ENCODE measurements around the gene OR51G1. TPM values are rescaled to one million over a fixed set of nuclear protein-coding genes. Genes with fewer than 3 reads are reported as not detected.
"Not testable (repeated sequence)": the region's sequence is repeated elsewhere in the genome, so short reads cannot be mapped to it uniquely, and the experiment has no call there.

OR51G1 gene, protein sequence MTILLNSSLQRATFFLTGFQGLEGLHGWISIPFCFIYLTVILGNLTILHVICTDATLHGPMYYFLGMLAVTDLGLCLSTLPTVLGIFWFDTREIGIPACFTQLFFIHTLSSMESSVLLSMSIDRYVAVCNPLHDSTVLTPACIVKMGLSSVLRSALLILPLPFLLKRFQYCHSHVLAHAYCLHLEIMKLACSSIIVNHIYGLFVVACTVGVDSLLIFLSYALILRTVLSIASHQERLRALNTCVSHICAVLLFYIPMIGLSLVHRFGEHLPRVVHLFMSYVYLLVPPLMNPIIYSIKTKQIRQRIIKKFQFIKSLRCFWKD
- not detected for total RNA-seq

DNA sequence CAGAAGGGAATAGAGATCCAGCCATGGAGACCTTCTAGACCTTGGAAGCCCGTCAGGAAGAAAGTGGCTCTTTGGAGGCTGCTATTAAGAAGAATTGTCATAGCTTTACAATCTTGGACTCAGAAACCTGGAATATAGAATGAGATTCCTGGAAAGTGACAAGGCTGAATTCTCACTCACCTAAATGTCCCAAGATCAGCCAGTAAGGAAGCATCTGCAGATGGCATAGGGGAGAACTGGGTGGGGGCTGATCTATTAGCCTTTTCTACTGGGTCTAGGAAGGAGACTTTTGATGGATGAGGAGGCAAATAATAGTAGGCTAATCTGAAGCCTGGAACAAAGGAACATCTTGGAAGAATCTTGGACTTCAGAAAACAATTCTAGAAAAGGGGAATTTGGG, at the start of gene OR51G1:
Gene OR51G1 (minus strand): TSS at position 101 of the 400 bp plus-strand sequence. CDS start 0 bp downstream, at position 101.
- DNase-seq (ENCODE audit: low spot score in 2 of 2): no peak
- no peak for FAIRE-seq

DNA sequence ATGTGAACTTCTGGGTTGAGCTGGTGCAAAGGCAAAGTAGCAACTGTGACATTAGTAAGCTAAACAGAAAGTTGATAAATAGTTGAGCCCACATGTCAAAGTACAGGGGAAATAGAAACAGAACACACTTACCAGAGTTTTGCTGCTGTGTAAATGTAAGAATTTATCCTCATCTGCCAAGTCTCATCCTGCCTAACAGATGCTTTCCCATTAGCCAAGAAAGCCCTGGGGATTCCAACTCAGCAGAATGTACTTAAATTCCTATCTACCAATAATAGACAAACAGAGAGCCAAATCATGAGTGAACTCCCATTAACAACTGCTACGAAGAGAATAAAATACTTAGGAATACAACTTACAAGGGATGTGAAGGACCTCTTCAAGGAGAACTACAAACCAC, 38.7 kb upstream of the OR51G1 start:
- DNase-seq (ENCODE audit: low spot score in 2 of 2) (no peak), FAIRE-seq (no peak)

DNA sequence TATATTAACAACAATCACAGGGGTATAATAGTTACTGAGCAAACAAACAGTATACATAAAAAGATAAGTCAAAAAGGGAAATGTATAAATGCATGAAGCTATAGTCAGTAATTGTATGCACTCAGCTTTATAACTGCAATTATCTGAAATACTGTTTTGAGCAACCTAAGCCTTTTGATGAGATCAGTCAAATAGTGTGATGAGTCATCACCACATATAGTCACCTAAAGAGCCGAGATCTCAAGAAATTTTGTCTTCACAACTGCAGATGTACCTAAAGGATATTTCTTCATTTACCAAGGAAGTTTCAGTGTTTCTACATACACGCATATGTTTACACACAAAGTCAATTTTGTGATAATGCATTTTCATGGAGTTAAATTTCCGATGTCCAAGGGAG, 36.7 kb upstream of the OR51G1 start:
- DNase-seq (ENCODE audit: low spot score in 2 of 2): no peak
- no peak for FAIRE-seq

DNA sequence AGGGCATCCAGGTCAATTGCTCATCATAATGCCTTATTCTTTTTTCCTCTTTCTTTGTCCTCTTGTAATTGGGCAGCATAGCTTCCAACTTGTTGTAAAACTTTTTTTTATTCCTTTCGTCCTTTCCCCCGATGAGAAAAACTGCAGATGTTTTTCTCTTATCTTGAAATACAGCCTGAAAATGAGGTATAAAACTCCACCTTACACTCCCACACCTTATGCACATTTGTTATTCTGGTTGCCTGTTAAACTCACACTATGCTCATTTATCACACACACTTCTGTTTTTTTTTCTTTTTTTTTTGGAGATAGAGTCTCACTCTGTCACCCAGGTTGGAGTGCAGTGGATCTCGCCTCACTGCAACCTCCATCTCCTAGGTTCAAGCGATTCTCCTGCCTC, 33.3 kb upstream of the OR51G1 start:
- FAIRE-seq (no peak), DNase-seq (ENCODE audit: low spot score in 2 of 2) (no peak)

DNA sequence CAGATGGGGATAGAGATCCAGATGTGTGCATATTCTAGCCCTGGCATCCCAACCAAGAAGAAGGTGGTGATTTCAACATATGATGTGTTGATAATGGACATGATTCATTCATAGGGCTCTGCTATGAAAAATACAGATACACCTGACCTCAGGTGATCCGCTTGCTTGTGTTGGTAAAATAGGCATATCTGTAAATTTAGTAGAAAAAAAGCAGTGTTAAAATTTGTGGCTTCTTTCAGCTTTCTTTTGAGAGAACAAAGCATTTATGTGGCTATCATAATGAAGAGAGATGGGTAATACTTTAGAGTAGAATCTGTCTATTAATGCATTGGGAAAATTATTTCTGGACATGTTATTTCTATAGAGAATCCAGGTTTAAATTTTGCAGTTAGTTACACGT, 31.5 kb upstream of the OR51G1 start, which contains the start of gene OR51A2:
Gene OR51A2 (minus strand): TSS at position 101 of the 400 bp plus-strand sequence. CDS start 0 bp downstream, at position 101.
- not testable (repeated sequence) for FAIRE-seq; DNase-seq (ENCODE audit: low spot score in 2 of 2)

DNA sequence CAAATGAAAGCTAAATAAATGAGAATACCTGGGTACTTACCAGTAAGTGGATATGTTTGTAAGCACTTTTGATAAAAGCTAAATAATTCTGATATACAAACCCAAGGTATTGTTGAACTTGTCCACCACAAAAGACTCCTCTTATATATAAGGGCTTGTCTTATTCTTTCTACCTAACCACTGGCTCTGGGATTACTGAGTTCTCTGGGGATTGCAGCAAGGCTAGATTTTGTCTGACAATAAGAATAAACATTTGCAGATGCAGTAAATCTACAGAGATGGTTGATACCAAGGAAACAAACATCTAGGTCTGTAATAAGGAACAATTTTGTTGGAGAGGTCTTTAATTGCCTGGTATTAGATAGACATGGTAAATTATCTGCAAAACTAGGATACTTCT, 23.4 kb upstream of the OR51G1 start, which contains the start of gene OR51A4:
Gene OR51A4 (minus strand): TSS at position 101 of the 400 bp plus-strand sequence. CDS start 505 bp downstream, outside the sequence.
- DNase-seq (ENCODE audit: low spot score in 2 of 2) (no peak), FAIRE-seq (no peak)

DNA sequence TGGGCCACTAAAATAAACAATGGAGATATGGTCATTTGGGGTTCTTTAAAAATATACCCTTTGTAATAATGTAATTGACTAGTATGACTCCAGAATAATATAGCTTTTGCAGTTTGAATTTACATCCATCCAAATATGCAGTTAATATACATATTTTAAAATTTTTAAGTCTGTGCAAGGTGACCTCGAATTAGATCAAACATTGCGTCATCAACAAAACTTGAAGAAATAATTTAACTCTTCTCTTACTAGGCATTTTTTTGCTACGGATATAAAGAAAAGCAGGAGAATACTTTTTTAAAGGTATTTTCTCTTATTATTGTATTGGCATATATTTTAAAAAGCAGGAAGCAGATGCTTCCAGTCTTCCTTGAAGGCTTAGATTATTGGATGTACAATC, 12.6 kb upstream of the OR51G1 start:
- DNase-seq (ENCODE audit: low spot score in 2 of 2) (no peak), FAIRE-seq (no peak)

DNA sequence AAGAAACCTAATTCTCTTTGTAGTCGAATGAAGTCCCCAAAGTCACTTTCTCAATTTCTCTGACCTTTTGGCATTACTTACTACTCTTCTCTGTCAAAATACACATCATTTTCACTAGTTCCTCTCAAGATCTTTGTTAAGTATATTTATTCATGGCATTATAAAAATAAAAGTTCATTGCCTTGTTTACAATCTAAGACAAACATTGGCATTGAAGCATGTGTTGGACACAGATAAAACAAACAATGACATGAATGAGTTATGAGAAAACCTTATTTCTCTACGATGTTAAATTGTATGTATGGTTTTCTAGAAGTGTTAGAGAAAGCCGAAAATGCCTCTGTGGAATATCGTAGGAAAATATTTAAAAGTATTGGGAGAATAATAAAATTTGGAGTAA, 8.6 kb upstream of the OR51G1 start:
- no peak for FAIRE-seq

DNA sequence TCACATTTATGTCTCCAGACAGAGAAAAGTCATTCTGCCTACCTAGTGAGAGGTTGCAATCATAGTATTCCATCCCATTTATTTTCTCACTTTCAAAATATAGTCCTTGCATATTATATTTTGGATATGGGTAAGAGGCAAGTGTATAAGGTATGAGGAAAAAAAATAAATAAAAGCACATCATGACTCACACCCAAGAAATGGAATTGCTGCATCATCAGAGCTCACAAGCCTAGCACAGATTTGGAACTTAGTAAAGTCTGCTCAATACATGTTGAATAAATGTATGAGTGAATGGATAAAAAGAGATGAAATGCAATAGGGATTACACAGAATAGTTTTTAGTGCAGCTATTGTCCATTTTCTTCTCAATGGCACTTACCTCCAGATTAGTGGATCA, 2.5 kb upstream of the OR51G1 start:
- DNase-seq (ENCODE audit: low spot score in 2 of 2) (no peak), FAIRE-seq (no peak)

More for the DNA sequence above, 8.6 kb upstream of the OR51G1 start:
- DNase-seq (ENCODE audit: low spot score in 2 of 2): no peak

DNA sequence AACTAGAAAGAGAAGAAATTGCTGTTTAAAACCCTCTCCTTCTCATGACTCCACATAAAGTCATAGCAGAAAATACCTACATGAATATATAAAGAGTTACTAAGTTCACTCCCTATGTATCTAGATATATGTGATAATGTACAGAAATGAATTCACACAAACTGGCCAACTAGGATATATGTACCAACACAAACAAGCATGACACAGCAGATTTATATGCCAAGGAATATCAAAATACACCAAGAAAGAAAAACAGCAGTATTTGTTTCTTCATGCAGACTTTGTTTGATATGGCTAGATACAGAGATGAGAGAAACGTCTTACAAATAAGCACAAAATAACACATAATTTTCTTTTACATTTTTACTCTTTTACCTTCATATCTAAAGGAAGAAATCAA, 1.8 kb downstream of the OR51G1 start:
- no peak for DNase-seq (ENCODE audit: low spot score in 2 of 2)

DNA sequence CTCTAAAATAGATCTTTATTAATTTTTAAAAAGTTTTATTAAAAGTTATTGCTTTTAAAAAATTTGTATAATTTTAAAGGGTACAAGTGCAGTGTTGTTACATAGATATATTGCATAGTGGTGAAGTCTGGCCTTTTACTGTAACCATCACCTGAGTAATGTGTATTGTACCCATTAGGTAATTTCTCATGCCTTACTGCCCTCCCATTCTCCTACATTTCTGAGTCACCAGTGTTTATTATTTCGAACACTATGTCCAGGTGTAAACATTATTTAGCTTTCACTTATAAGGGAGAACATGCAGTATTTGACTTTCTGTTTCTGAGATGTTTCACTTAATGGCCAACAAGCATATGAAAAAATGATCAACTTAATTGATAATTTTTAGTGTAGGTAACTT, 2.3 kb downstream of the OR51G1 start:
- DNase-seq (ENCODE audit: low spot score in 2 of 2) (no peak), FAIRE-seq (no peak)

More for the DNA sequence above, 1.8 kb downstream of the OR51G1 start:
- no peak for FAIRE-seq

DNA sequence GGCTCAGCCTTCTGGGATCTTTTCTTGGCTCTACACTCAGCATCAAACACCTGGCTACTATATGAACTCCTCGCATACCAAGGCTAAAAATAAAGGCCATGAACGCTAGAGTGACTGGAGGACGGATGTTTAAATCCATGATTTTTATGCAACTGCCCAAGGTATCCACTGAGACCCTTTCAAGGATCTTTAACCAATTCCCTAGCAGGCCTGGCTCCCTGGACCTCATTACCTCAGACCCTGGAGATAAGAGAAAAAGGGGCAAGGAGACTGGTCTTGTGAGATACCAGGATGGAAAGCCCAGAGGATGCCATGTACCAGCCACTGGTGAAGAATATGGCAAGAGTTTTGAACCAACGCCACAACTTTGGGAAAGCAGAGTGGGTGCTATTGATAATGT, 4.9 kb downstream of the OR51G1 start, which contains the start of gene OR51G2:
Gene OR51G2 (minus strand): TSS at position 101 of the 400 bp plus-strand sequence. CDS start 3,687 bp downstream, outside the sequence.
- FAIRE-seq (no peak), DNase-seq (ENCODE audit: low spot score in 2 of 2) (no peak)

DNA sequence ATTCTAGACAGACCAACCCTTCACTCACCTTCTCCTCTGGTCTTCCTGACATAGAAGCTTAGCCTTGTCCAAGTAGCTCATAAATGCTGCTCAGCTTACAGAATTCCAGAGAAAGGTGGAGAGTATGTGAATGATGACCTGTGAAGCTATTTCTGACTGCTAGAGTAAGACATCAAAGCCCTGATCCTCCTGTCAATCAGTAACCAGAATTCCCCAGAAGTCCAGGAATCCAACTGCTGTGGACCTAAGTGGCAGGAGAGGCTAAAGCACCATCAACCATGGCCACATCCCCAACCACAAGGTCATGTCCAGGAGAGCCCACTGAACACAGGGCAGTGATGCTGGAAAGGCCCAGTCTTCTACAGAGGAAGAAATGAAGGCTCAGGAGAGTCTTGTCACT, 7.6 kb downstream of the OR51G1 start:
- DNase-seq (ENCODE audit: low spot score in 2 of 2) (no peak), FAIRE-seq (no peak)

DNA sequence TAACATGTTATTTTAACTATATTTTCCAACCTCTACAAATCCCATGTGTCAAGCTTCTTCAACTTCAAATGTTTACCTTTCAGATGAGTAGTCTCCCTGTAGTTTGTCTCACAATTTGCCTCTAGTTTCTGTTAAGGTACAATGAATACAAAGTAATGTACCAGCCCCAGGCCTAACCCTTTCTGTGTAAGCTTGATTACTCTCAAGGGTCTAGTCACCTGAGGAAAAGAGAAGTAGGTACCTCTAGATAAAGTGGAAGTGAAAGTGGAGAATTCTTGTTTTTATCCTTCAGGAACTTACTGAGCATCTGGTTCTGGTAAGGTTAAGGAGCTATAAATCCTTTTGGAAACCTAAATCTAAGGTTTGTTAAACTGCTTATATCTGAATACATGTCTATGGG, 20.7 kb downstream of the OR51G1 start, which contains the start of gene OR51A7:
Gene OR51A7 (plus strand): TSS at position 300 of the 400 bp plus-strand sequence. CDS start 3,587 bp downstream, outside the sequence.
- FAIRE-seq: no peak
- no peak for DNase-seq (ENCODE audit: low spot score in 2 of 2)

DNA sequence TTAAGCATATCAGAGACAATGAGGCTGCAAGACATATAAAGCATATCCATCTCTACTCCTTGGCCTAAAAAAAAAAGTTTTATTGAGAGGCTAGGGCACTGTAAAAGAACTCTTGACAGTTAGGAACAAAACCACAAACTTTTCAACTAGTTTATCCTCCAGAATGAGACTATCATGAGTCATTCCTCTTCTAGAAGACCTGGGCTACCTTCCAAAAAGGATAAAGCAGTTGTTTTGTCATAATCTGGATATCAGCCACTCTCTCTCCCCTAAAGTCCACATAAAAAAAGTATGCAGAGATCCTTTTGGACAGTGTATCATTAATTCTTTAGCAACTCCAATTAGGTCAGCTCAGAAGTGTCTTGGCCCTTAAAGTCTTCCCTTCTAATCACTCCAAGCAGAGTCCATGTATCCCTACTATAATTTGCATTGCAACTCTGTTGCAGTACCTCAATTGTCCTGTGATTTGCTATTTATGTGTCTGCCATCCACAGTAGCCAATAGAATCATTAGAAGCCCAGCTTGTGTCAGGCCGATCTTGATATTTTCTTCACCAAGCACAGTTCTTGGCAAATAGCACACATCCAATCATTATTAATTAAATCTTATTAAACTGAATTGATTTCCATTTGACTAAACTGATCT, 32.0 kb downstream of the OR51G1 start:
- DNase-seq (ENCODE audit: low spot score in 2 of 2) (no peak), FAIRE-seq (no peak)

DNA sequence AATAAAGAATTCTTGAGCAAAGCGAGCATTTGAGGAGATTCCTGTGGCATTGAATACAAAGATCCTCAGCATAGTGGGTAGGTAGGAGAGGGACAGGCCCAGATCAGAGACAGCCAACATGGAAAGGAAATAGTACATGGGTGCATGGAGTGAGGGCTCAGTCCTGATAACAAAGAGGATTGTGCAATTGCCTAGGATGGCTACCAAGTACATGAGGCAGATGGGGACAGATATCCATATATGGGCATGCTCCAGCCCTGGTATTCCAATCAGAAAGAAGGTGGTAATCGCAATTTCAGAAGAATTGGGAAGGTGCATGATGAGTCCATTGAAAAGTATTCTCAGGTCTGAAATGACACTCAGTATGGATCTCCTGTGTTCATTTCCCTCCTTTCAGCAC, 33.9 kb downstream of the OR51G1 start:
- FAIRE-seq: no peak
- no peak for DNase-seq (ENCODE audit: low spot score in 2 of 2)

DNA sequence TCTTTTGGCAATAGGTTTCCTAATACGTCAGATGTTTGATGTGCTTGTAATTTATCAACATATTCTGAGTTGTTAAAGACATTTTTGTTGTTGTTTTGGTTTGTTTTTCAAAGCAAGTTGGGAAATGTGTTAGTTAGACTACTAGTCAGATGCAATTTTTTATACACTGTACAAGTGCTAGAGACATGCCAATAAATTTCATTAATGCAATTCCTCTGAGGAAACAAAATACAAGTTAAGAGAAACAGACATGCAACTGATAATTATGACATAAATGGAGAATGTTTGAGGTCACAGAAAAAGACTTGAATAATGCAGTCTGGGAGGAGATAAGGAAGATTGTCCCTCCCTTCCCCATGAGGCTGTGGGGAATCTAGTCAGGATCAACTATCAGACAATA, 36.5 kb downstream of the OR51G1 start:
- no peak for FAIRE-seq
- no peak for DNase-seq (ENCODE audit: low spot score in 2 of 2)

DNA sequence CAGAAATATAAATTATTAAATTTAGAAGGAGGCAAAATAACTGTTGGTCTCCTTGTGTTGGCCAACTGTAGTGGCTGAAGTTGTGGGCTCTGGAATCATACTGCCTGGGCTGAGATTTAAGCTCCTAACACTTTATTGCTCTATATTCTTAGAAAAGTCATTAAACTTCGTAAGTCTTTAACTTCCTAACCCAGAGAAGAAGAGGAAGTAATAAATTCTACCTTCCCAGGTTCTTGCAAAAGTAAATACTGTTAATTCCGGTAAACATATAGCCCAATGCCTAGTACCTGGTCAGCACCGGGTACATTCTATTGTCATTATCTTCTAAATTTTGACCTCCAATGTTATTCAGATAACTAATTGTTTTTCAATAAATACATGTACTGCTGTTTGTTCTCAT, 38.0 kb downstream of the OR51G1 start:
- DNase-seq (ENCODE audit: low spot score in 2 of 2): no peak
- no peak for FAIRE-seq

DNA sequence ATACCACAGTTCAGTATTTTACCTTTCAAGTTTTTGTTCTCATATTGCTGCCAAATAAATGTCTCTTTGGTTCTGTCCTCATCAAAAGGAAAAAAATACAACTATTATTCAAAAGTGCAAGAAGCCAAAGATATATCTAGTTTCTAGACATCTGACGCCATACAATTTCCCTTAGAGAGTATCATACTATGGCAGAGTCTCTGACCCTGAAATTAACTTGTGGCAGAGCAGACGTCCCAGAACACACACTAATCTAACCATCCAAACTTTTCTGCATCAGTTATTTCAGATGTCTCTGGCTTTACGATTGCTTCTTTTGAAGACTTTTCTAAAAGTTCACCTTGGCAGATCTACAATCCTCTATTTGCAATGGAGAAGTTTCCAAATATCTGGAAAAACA, 39.8 kb downstream of the OR51G1 start:
- DNase-seq (ENCODE audit: low spot score in 2 of 2) (no peak), FAIRE-seq (no peak)

DNA sequence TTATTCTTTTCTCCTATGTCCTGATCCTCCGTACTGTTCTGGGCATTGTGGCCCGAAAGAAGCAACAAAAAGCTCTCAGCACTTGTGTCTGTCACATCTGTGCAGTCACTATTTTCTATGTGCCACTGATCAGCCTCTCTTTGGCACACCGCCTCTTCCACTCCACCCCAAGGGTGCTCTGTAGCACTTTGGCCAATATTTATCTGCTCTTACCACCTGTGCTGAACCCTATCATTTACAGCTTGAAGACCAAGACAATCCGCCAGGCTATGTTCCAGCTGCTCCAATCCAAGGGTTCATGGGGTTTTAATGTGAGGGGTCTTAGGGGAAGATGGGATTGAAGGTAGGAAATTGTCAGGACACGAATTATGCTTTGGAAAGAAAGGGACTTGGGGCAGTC, 41.6 kb downstream of the OR51G1 start:
- FAIRE-seq: no peak

DNA sequence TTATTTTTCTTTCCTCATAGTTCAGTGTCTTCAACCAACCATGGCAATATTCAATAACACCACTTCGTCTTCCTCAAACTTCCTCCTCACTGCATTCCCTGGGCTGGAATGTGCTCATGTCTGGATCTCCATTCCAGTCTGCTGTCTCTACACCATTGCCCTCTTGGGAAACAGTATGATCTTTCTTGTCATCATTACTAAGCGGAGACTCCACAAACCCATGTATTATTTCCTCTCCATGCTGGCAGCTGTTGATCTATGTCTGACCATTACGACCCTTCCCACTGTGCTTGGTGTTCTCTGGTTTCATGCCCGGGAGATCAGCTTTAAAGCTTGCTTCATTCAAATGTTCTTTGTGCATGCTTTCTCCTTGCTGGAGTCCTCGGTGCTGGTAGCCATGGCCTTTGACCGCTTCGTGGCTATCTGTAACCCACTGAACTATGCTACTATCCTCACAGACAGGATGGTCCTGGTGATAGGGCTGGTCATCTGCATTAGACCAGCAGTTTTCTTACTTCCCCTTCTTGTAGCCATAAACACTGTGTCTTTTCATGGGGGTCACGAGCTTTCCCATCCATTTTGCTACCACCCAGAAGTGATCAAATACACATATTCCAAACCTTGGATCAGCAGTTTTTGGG, 42.2 kb downstream of the OR51G1 start, which contains the start of gene OR51T1:
Gene OR51T1 (plus strand): TSS at position 41 of the 641 bp plus-strand sequence. CDS start 0 bp downstream, at position 41.
- no peak for DNase-seq (ENCODE audit: low spot score in 2 of 2)
- no peak for FAIRE-seq

More for the DNA sequence above, 41.6 kb downstream of the OR51G1 start:
- no peak for DNase-seq (ENCODE audit: low spot score in 2 of 2)

Data from frontal cortex (tissue), 4 donors.